Hepatocyte (in vitro differentiated cells): ENCODE results near the gene PLA2G4F. TPM values are rescaled to one million over a fixed set of nuclear protein-coding genes. Genes with fewer than 3 reads are reported as not detected.

Source experiments
- DNase-seq: peaks from one replicate; pipeline ENCODE4 v3.0.0-alpha.2; 2016; ENCODE audit warnings: low spot score
- H2AFZ ChIP-seq: fragments of 200-600 bp; sonication (generic); 2 replicates; pipeline ENCODE4 v1.6.0; 2016; ENCODE audit warnings: antibody characterized with exemption, mild to moderate bottlenecking
- H3K27ac ChIP-seq: fragments of 200-600 bp; sonication (generic); 2 replicates; pipeline ENCODE4 v1.5.1; 2016; ENCODE audit warnings: mild to moderate bottlenecking
- H3K27me3 ChIP-seq: fragments of 200-600 bp; sonication (generic); 2 replicates; pipeline ENCODE4 v1.6.1; 2016
- H3K36me3 ChIP-seq: fragments of 200-600 bp; sonication (generic); replicated peaks from 2 replicates; pipeline ENCODE4 v1.5.1; 2016; ENCODE audit warnings: low read depth; ENCODE audit not compliant: insufficient read depth
- H3K4me1 ChIP-seq: fragments of 200-600 bp; sonication (generic); 2 replicates; pipeline ENCODE4 v1.5.1; 2016; ENCODE audit warnings: mild to moderate bottlenecking, moderate library complexity; ENCODE audit not compliant: insufficient read depth
- H3K4me2 ChIP-seq: fragments of 200-600 bp; sonication (generic); 2 replicates; pipeline ENCODE4 v1.6.0; 2016
- H3K4me3 ChIP-seq: fragments of 200-600 bp; sonication (generic); 2 replicates; pipeline ENCODE4 v1.5.1; 2016; ENCODE audit warnings: mild to moderate bottlenecking
- H3K79me2 ChIP-seq: fragments of 200-600 bp; sonication (generic); 2 replicates; pipeline ENCODE4 v1.6.0; 2017; ENCODE audit warnings: mild to moderate bottlenecking
- H3K9me2 ChIP-seq: fragments of 200-600 bp; sonication (generic); replicated peaks from 2 replicates; pipeline ENCODE4 v1.6.0; 2017; ENCODE audit warnings: mild to moderate bottlenecking; ENCODE audit not compliant: insufficient read depth
- H3K9me3 ChIP-seq: fragments of 200-600 bp; sonication (generic); 2 replicates; pipeline ENCODE4 v1.5.1; 2016; ENCODE audit warnings: low read depth, mild to moderate bottlenecking
- H4K20me1 ChIP-seq: fragments of 200-600 bp; sonication (generic); 2 replicates; pipeline ENCODE4 v1.6.0; 2016; ENCODE audit warnings: mild to moderate bottlenecking; ENCODE audit not compliant: insufficient read depth, poor library complexity, severe bottlenecking
- EZH2 ChIP-seq: fragments of 200-600 bp; sonication (generic); IDR thresholded peaks from 2 replicates; pipeline ENCODE4 v1.6.1; 2016; ENCODE audit warnings: antibody characterized with exemption, mild to moderate bottlenecking, borderline replicate concordance
- EZH2phosphoT487 ChIP-seq: fragments of 200-600 bp; sonication (generic); IDR thresholded peaks from one replicate; pipeline ENCODE4 v1.6.1; 2018; ENCODE audit warnings: antibody characterized with exemption, mild to moderate bottlenecking, low read depth, moderate library complexity; ENCODE audit not compliant: unreplicated experiment, severe bottlenecking
- WGBS: methylation state at CpG from one replicate; pipeline ENCODE4 v1.1.6; 2016; ENCODE audit warnings: low lambda C conversion rate; ENCODE audit errors: missing lambda C conversion rate; 5-methylcytosine and 5-hydroxymethylcytosine counted together
- polyA plus RNA-seq: library from polyadenylated mRNA; unstranded; fragments of >200 nt; fragmentation: Nextera tagmentation; extraction: Ambion mirVana; gene quantifications from 2 replicates; pipeline ENCODE4 v1.2.1, GENCODE V29; 2016
- total RNA-seq: library from RNA; depleted of rRNA; stranded (reverse); fragments of >200 nt; gene quantifications from 2 replicates; pipeline ENCODE4 v1.2.3, GENCODE V29; 2014
- TF ChIP-seq, protein P1 (sequence below): fragments of 200-600 bp; sonication (generic); IDR thresholded peaks from 2 replicates; pipeline ENCODE4 v1.5.1; 2016; ENCODE audit warnings: antibody characterized with exemption, mild to moderate bottlenecking; ENCODE audit not compliant: poor library complexity

Gene PLA2G4F
- total and polyA plus RNA-seq, 2 experiments from 2014 or later = 1.1 to 2.2 TPM

DNA sequence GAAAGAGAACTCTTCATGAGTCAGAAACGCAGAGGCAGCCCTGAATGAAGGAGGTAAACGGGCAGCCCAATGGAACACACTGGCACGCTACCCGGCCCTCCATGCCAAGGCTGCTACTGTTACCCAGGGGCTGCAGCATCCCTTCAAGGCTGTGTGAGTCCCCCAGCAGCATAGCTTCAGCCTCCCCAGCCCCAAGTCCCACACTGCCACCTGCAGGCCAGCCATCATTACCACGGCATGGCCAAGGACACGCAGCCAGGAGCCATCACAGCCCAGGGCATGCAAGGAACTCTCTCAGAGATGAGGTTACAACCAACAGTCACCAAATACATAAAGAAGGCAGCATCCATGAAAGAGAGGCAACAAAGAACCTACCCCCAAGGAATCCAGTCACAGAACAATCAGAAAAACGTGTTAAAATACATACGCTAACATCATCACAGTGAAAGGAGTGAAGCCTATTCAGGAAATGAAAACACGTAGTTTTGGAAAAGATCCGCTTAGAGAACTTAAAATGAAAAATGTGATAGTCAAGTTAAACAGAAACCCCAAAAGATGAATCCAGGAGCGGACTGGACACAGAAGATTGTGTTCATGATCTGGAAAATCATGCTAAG, 22.4 kb downstream of the PLA2G4F start:
- TF ChIP-seq EZH2 = no peak
- TF ChIP-seq, protein P1, sequence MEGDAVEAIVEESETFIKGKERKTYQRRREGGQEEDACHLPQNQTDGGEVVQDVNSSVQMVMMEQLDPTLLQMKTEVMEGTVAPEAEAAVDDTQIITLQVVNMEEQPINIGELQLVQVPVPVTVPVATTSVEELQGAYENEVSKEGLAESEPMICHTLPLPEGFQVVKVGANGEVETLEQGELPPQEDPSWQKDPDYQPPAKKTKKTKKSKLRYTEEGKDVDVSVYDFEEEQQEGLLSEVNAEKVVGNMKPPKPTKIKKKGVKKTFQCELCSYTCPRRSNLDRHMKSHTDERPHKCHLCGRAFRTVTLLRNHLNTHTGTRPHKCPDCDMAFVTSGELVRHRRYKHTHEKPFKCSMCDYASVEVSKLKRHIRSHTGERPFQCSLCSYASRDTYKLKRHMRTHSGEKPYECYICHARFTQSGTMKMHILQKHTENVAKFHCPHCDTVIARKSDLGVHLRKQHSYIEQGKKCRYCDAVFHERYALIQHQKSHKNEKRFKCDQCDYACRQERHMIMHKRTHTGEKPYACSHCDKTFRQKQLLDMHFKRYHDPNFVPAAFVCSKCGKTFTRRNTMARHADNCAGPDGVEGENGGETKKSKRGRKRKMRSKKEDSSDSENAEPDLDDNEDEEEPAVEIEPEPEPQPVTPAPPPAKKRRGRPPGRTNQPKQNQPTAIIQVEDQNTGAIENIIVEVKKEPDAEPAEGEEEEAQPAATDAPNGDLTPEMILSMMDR = peak; percentile 40
- Histone ChIP-seq H3K27me3 (peaks cover 6% of the 10 kb centered on the region), H3K36me3 (no peaks in the 10 kb centered on the region), H3K27ac (no peak overlapping the region), H3K4me1 (no peaks in the 10 kb centered on the region), H2AFZ (no peak overlapping the region), H3K9me3 (no peaks in the 10 kb centered on the region), H3K79me2 (no peaks in the 10 kb centered on the region), H4K20me1 (no peaks in the 10 kb centered on the region), H3K4me2 (no peak overlapping the region), H3K9me2 (no peaks in the 10 kb centered on the region), H3K4me3 (no peak overlapping the region)
- DNase-seq = peak; percentile 42
- WGBS = 75% methylated on average over 11 of the region's 11 CpGs

DNA sequence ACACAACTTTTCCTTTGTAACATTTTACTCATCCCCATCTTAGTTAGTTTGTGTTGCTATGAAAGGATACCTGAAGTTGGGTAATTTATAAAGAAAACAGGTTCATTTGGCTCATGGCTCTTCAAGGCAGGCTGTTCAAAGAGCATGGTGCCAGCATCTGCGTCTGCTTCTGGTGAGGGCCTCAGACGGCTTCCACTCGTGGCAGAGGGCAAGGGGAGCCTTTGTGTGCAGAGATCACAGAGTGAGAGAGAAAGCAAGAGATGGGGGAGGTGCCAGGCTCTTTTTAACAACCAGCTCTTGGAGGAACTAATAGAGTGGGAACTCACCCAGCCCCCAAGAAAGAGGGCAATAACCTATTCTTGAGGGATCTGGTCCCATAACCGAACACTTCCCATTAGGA, 23.1 kb downstream of the PLA2G4F start:
- TF ChIP-seq EZH2 (no peak), EZH2phosphoT487 (no peak)
- TF ChIP-seq, protein P1 = no peak
- Histone ChIP-seq H2AFZ (no peak overlapping the region), H3K79me2 (no peaks in the 10 kb centered on the region), H3K4me2 (no peak overlapping the region), H3K4me1 (no peaks in the 10 kb centered on the region), H3K27me3 (peaks cover 7% of the 10 kb centered on the region), H3K4me3 (no peak overlapping the region), H3K27ac (no peak overlapping the region), H3K9me2 (no peaks in the 10 kb centered on the region), H3K9me3 (no peaks in the 10 kb centered on the region), H3K36me3 (no peaks in the 10 kb centered on the region), H4K20me1 (no peaks in the 10 kb centered on the region)
- 91% methylated on average over 4 of the region's 4 CpGs for WGBS
- no peak for DNase-seq

DNA sequence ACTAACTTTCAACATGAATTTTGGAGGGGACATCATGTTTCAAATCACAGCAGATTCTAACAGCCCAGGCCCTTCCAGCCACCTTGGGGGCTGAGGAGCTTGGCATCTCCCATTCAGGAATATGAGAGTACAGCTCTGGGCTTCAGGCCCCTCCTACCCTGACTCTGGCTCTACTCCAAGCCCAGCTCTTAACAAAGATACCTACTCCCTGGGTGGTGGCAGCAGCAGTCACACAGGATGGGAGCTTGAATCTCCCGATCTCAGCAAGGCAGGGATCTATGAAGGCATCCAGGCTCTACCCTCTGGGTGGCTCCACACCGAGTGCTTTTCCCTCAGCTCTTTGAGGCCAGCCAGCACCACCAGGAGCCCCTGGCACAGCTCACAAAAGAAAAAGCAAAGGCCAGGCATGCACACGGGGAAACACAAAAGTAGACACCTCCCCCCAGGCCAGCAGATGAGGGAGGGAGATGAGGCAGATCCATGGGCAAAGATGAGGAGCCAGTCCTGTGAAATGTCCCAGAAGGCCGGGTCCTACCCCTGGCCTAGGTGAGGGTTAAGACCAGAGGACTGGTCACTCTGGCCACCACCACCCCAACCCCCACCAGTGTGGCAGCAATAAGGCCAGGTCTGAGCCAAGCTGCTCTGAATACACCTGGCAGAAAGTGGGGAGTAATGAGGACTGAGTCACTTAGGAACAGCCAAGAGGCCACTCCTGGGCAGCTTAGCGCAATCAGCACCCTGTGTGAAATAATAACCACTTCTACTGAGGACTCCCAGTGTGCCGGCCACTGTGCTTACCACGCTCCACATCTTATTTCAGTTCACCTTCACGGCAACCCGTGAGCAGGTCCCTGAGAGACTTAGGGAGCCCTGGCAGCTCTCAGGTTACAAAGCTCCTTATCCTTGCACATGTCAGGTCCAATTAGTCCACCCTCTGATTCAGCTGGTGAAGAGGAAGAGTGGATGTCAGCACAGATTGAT, 24.3 kb downstream of the PLA2G4F start:
- WGBS = 66% methylated on average over 9 of the region's 9 CpGs
- H3K4me3 ChIP-seq = no peak overlapping the region
- no peak overlapping the region for H2AFZ ChIP-seq
- no peak overlapping the region for H3K4me2 ChIP-seq
- H3K36me3 ChIP-seq = no peaks in the 10 kb centered on the region
- H3K9me3 ChIP-seq = no peaks in the 10 kb centered on the region
- peak; percentile 22 for DNase-seq
- no peaks in the 10 kb centered on the region for H3K9me2 ChIP-seq
- no peak overlapping the region for H3K27ac ChIP-seq
- no peaks in the 10 kb centered on the region for H3K79me2 ChIP-seq
- H3K4me1 ChIP-seq = no peaks in the 10 kb centered on the region
- H3K27me3 ChIP-seq = peaks cover 7% of the 10 kb centered on the region
- TF ChIP-seq EZH2phosphoT487 (no peak), EZH2 (no peak)
- TF ChIP-seq, protein P1 = no peak
- no peaks in the 10 kb centered on the region for H4K20me1 ChIP-seq
